Astrocyte of the spinal cord (primary cell): ENCODE measurements around the gene SPDYC.

Source experiments
- DNase-seq: peaks from one replicate; pipeline ENCODE4 v3.0.0; 2011; ENCODE audit warnings: low read depth, low spot score
- H3K4me3 ChIP-seq: 2 replicates; pipeline ENCODE4 v1.5.1; 2011; ENCODE audit warnings: low read depth, mild to moderate bottlenecking, low read length, moderate library complexity
- in situ Hi-C: cut with HindIII; loops from 2 replicates; pipeline ENCODE4 v1.10.0; 2017; ENCODE audit warnings: low sequenced_read_pairs
- TF ChIP-seq, protein P1 (sequence below): IDR thresholded peaks from 2 replicates; pipeline ENCODE4 v1.5.1; 2012; ENCODE audit warnings: low read depth, mild to moderate bottlenecking, low read length, inconsistent platforms

Gene SPDYC

DNA sequence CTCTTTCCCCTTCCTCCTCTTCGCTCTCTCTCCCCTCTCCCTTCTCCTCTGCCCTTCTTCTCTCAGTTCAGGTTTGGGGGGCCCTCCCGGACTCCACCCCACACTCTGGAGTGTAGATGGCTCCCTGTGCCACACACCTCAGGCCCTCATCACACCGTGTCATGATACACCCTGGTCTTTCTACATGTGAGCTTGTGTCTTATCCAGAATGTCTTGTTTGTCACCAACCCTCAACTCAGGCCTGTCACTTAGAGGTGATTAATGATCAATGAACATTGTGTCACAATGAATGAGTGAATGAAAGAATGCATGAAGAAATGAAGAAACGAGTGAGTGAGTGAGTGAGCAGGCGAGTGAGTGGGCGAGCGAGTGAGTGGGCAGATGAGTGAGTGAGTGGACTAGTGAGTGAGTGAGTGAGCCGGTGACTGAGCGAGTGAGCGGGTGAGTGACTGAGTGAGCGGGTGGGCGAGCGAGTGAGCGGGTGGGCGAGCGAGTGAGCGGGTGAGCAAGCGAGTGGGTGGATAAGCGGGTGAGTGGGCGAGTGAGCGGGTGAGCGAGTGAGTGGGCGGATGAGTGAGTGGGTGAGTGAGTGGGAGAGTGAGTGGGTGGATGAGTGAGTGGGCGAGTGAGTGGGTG, 45.5 kb downstream of the SPDYC start:
- no peak for DNase-seq
- TF ChIP-seq, protein P1, sequence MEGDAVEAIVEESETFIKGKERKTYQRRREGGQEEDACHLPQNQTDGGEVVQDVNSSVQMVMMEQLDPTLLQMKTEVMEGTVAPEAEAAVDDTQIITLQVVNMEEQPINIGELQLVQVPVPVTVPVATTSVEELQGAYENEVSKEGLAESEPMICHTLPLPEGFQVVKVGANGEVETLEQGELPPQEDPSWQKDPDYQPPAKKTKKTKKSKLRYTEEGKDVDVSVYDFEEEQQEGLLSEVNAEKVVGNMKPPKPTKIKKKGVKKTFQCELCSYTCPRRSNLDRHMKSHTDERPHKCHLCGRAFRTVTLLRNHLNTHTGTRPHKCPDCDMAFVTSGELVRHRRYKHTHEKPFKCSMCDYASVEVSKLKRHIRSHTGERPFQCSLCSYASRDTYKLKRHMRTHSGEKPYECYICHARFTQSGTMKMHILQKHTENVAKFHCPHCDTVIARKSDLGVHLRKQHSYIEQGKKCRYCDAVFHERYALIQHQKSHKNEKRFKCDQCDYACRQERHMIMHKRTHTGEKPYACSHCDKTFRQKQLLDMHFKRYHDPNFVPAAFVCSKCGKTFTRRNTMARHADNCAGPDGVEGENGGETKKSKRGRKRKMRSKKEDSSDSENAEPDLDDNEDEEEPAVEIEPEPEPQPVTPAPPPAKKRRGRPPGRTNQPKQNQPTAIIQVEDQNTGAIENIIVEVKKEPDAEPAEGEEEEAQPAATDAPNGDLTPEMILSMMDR = no peak
- H3K4me3 ChIP-seq = no peak overlapping the region
- in situ Hi-C loops = no loop called here

DNA sequence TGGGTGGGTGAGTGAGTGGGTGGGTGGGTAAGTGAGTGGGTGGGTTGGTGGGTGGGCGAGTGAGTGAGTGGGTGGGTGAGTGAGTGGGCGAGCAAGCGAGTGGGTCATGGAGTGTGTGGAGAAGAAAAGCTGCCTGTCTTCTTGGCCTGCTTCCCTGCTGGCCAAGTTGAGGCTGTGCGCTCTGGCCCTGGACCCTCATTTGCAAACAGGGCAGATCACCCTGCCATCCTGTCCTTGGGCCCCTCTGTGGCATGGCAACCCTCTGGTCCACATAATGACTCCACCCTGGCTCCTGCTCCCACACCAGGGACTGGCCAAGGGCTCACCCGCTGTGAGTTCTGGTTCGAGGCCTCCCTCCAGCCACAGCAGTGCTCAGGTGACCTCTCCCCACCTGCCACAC, 46.8 kb downstream of the SPDYC start:
- TF ChIP-seq, protein P1 = no peak
- no peak for DNase-seq
- no peak overlapping the region for H3K4me3 ChIP-seq
- in situ Hi-C loops = no loop called here

DNA sequence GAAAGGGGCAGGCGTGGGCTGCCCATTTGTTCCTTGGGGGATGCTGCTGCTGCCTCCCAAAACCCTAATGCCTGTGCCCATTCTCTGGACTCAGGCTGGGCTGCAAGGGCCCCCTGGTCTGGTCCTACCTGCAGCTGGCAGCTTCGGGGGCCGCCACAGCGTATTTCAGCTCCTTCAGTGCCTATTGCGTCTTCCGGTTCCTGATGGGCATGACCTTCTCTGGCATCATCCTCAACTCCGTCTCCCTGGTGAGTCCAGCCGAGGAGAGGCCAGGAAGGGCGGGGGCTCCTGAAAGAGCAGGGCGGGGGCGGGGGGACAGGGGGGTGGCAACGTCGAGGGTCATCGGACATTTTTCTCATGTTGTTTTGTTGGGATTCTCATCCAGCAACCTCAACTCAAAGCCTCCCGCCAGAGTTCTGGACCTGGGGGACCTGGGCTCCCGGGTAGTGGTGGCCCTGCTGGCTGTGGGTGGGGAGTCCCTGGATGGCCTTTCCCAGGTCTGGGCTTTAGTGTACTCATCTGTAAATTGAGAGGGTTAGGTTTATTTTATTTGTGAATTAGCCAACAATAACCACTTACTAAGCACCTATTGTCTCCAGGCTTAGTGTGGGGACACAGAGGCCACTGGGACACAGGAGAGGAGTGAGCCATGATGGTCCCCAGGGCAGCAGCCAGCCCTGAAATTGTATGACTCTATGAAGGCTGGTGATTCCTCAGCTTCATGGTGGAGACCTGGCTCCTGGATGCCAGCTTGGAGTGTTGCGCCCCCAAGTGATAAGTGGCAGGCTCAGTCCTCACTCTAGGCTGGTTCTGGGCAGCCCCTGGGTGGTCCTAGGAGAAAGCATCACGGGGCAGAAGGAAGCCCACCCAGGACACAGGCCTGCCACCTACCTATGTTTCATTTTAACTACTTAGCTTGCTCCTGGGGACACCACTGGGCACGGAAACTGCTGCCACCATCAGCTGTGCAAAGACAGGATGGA, 47.7 kb downstream of the SPDYC start:
- in situ Hi-C loops = no loop called here
- DNase-seq = no peak
- TF ChIP-seq, protein P1 = no peak
- no peak overlapping the region for H3K4me3 ChIP-seq

DNA sequence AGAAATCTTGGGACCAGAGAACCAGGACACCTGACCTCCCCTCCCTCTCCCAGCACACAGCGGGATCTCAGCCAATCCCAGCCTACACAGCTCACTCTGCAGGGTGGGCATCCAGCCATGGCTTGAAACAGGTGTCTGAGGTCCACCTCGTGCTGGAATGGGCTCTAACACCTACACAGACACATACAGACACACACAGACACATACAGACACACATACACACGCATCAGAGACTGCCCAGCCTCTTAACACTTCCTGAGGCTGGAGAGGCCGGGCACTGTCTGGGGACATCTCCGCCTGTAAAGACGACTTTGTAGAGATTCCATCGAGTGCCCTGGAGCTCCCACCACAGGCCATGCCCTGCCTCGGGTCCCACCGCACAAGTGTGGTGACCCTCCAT, 48.4 kb downstream of the SPDYC start:
- TF ChIP-seq, protein P1 = no peak
- no peak for DNase-seq
- in situ Hi-C loops = no loop called here
- H3K4me3 ChIP-seq = no peak overlapping the region

DNA sequence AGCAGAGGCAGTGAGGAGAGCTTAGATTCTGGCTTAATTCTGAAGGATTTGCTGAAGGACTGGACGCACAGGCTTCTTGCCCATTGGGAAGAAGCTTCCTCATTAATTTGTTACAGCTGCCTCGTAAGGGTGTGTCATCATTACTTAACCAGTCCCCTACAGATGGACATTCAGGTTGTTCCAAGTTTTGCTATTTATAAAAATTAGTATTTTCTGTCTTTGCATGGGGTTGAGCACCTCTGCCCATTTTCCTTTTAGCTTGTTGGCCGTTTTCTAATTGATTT, 49.8 kb downstream of the SPDYC start:
- H3K4me3 ChIP-seq = no peak overlapping the region
- DNase-seq = no peak
- TF ChIP-seq, protein P1 = no peak
- in situ Hi-C loops = no loop called here

DNA sequence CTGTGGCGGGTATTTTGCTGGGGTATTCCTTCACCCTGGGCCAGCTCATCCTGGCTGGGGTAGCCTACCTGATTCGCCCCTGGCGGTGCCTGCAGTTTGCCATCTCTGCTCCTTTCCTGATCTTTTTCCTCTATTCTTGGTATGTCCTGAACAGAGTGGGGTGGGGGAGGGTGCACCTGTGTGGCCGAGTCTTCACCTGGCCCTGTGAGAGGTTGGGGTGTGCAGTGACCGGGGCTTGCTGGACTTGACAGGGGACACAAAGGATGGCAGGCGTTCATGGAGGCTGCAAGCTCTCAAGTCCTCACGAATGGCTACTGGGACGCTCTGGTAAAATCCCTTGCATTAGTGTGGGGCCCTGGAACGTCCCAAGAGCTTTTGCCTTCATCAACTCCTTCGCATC, 51.0 kb downstream of the SPDYC start:
- in situ Hi-C loops = no loop called here
- DNase-seq = no peak
- TF ChIP-seq, protein P1 = no peak
- H3K4me3 ChIP-seq = no peak overlapping the region
